ENCODE data around the gene ABR.

DNA sequence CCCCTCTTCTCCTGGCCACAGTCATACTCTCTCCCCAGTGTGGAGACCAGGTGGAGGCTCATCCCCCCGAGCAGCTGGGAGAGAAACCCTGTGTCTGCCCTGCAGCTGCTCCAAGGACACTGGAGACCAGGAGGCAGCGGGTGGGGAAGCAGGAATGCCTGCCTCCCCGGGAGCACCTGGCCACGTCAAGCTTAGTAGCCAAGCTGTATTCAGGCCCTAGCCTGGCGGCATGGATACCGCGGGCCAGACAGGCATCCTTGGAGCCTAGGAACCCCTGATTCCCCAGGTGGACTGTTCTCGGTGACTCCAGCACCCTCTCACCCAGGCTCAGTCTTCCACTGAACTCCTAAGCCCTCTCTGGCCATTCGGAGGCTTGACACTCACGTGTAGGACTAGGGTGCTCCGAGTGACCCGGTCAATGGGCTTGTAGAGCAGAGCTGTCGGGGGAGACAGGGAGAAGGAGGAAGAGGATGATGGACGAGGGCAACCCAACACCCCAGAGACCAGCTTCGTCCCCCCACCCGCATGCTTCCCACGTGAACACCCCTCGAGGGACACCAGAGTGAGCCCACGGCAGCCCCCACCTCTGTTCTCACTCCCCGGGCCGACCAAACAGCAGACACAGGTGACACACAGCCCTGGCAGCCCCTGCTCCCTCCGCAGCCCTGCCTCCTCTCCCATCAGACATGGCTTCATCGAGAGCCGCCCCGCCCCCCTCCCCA, 106.4 kb downstream of the ABR start:
- TF ChIP-seq, protein P1, sequence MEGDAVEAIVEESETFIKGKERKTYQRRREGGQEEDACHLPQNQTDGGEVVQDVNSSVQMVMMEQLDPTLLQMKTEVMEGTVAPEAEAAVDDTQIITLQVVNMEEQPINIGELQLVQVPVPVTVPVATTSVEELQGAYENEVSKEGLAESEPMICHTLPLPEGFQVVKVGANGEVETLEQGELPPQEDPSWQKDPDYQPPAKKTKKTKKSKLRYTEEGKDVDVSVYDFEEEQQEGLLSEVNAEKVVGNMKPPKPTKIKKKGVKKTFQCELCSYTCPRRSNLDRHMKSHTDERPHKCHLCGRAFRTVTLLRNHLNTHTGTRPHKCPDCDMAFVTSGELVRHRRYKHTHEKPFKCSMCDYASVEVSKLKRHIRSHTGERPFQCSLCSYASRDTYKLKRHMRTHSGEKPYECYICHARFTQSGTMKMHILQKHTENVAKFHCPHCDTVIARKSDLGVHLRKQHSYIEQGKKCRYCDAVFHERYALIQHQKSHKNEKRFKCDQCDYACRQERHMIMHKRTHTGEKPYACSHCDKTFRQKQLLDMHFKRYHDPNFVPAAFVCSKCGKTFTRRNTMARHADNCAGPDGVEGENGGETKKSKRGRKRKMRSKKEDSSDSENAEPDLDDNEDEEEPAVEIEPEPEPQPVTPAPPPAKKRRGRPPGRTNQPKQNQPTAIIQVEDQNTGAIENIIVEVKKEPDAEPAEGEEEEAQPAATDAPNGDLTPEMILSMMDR (IDR thresholded peaks at IDR 0.05), result no peak
- TF ChIP-seq ZFX (IDR thresholded peaks at IDR 0.05; ENCODE audit: borderline replicate concordance), result no peak

Measured in 22Rv1 (cell line).